Panc1 (cell line): Measurements from ENCODE around the gene PLAAT4. TPM values are rescaled to one million over a fixed set of nuclear protein-coding genes. Genes with fewer than 3 reads are reported as not detected.

Experiments
- ATAC-seq: fragments of 200-7000 bp; cut with Tn5 transposase; 2 replicates; pipeline ENCODE4 v1.9.1; 2020; ENCODE audit warnings: mild to moderate bottlenecking, moderate library complexity
- BruUV-seq: library from RNA; stranded (reverse); fragments of 400-500 nt; replicated peaks from 2 replicates; lab custom pipeline; 2021; lab: Mats Ljungman, UMichigan
- CTCF ChIA-PET: fragments of 300-600 bp; sonication (Branson Sonifier 250); formaldehyde crosslinking; loops from one replicate; lab custom pipeline; 2022; ENCODE audit warnings: antibody characterized with exemption; lab: Charles Lee
- POLR2A ChIA-PET: fragments of 300-600 bp; sonication (Branson Sonifier 250); formaldehyde crosslinking; loops from one replicate; lab custom pipeline; 2022; ENCODE audit warnings: antibody characterized with exemption; lab: Charles Lee
- DNase-seq: peaks from one replicate; pipeline ENCODE4 v3.0.0-alpha.2; 2010; ENCODE audit warnings: low read depth, low spot score
- H3K27ac ChIP-seq: 2 replicates; pipeline ENCODE4 v1.5.1; 2011; ENCODE audit warnings: mild to moderate bottlenecking, low read length, inconsistent platforms
- H3K27me3 ChIP-seq: fragments of 200-500 bp; sonication (Bioruptor generic); 2 replicates; pipeline ENCODE4 v1.6.0; 2014; ENCODE audit warnings: low read length, inconsistent platforms; ENCODE audit not compliant: control insufficient read depth, insufficient read depth
- H3K36me3 ChIP-seq: fragments of 200-500 bp; sonication (Bioruptor generic); 2 replicates; pipeline ENCODE4 v1.5.1; 2014; ENCODE audit warnings: inconsistent platforms, mild to moderate bottlenecking, low read length, moderate library complexity; ENCODE audit not compliant: control insufficient read depth, insufficient read depth
- H3K4me1 ChIP-seq: 2 replicates; pipeline ENCODE4 v1.5.1; 2011; ENCODE audit warnings: inconsistent platforms, mild to moderate bottlenecking, low read length, moderate library complexity; ENCODE audit not compliant: control insufficient read depth, insufficient read depth
- H3K4me3 ChIP-seq, 2 experiments: 2 replicates each; pipeline ENCODE4 v1.5.1; 2011 to 2012; ENCODE audit warnings: low read depth in 2 of 2, low read length in 2 of 2, mild to moderate bottlenecking in 2 of 2, inconsistent platforms in 1 of 2, moderate library complexity in 1 of 2
- H3K9me3 ChIP-seq: fragments of 200-500 bp; sonication (Bioruptor generic); 2 replicates; pipeline ENCODE4 v1.5.1; 2014; ENCODE audit warnings: low read depth, mild to moderate bottlenecking, inconsistent platforms, low read length, moderate library complexity; ENCODE audit not compliant: control insufficient read depth, insufficient read depth
- POLR2AphosphoS5 ChIP-seq: IDR thresholded peaks from 2 replicates; pipeline ENCODE4 v1.6.1; 2012; ENCODE audit warnings: mild to moderate bottlenecking, low read depth, low read length, moderate library complexity
- SIN3A ChIP-seq: IDR thresholded peaks from 2 replicates; pipeline ENCODE4 v1.6.1; 2012; ENCODE audit warnings: low read depth, mild to moderate bottlenecking, low read length, moderate library complexity, borderline replicate concordance; ENCODE audit not compliant: insufficient read depth
- TCF7L2 ChIP-seq: IDR thresholded peaks from 2 replicates; pipeline ENCODE4 v1.6.1; 2011; ENCODE audit warnings: mild to moderate bottlenecking, low read depth, low read length, inconsistent platforms
- in situ Hi-C: cut with HindIII; loops from 2 replicates; pipeline ENCODE4 v1.10.0; 2016; ENCODE audit warnings: low sequenced_read_pairs, low pct_unique_long_range_greater_than_20kb
- intact Hi-C: fragments of 100-400 bp; cut with micrococcal nuclease; formaldehyde crosslinking; loops from one replicate; pipeline ENCODE4 v1.10.0; 2022; ENCODE audit not compliant: unreplicated experiment
- total RNA-seq: library from RNA; stranded (reverse); gene quantifications from one replicate; pipeline ENCODE4 v1.2.1, GENCODE V29; 2021; ENCODE audit not compliant: unreplicated experiment
- TF ChIP-seq, protein P1 (sequence below): fragments of 450-650 bp; IDR thresholded peaks from 2 replicates; pipeline ENCODE4 v1.5.1; 2017; ENCODE audit warnings: mild to moderate bottlenecking
- TF ChIP-seq, protein P2 (sequence below), 2 experiments: IDR thresholded peaks; 2 replicates each; pipeline ENCODE4 v1.6.1; 2011 to 2012; ENCODE audit warnings: low read depth in 2 of 2, control low read depth in 1 of 2, low read length in 1 of 2, mild to moderate bottlenecking in 1 of 2, moderate library complexity in 1 of 2; ENCODE audit not compliant: insufficient read depth in 1 of 2

Gene PLAAT4
- total RNA-seq, 1 experiment from 2014 or later: 15.2 TPM

DNA sequence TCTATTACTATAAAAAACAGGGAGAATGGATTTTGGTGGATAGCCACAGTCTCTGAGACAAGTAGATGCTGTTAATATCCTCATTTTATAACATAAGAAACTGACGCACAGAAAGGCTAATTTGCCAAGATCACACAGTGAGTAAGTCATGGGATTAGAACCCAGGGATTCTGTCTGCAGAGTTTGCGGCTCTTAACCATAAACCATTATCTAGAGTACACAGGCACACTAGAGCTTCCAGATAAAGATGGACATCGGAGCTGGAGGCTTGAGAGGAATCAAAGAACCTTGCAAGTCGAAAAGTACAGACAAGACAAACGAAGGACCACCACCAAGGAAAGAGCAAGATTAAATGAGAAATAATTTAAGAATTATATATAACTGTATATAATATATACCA lies 19.5 kb upstream of the PLAAT4 start:
- ChIA-PET POLR2A (no interaction called here), CTCF (no interaction called here)
- H3K27me3 ChIP-seq: no peaks in the 10 kb centered on the region; the same call in 1 of the 2 replicates
- intact Hi-C loops: no loop called here
- H3K4me1 ChIP-seq: no peaks in the 10 kb centered on the region
- in situ Hi-C loops: no loop called here
- TF ChIP-seq TCF7L2: no peak
- TF ChIP-seq SIN3A: no peak
- no peak for TF ChIP-seq POLR2AphosphoS5
- TF ChIP-seq, protein P1, sequence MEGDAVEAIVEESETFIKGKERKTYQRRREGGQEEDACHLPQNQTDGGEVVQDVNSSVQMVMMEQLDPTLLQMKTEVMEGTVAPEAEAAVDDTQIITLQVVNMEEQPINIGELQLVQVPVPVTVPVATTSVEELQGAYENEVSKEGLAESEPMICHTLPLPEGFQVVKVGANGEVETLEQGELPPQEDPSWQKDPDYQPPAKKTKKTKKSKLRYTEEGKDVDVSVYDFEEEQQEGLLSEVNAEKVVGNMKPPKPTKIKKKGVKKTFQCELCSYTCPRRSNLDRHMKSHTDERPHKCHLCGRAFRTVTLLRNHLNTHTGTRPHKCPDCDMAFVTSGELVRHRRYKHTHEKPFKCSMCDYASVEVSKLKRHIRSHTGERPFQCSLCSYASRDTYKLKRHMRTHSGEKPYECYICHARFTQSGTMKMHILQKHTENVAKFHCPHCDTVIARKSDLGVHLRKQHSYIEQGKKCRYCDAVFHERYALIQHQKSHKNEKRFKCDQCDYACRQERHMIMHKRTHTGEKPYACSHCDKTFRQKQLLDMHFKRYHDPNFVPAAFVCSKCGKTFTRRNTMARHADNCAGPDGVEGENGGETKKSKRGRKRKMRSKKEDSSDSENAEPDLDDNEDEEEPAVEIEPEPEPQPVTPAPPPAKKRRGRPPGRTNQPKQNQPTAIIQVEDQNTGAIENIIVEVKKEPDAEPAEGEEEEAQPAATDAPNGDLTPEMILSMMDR: no peak
- TF ChIP-seq, protein P2, sequence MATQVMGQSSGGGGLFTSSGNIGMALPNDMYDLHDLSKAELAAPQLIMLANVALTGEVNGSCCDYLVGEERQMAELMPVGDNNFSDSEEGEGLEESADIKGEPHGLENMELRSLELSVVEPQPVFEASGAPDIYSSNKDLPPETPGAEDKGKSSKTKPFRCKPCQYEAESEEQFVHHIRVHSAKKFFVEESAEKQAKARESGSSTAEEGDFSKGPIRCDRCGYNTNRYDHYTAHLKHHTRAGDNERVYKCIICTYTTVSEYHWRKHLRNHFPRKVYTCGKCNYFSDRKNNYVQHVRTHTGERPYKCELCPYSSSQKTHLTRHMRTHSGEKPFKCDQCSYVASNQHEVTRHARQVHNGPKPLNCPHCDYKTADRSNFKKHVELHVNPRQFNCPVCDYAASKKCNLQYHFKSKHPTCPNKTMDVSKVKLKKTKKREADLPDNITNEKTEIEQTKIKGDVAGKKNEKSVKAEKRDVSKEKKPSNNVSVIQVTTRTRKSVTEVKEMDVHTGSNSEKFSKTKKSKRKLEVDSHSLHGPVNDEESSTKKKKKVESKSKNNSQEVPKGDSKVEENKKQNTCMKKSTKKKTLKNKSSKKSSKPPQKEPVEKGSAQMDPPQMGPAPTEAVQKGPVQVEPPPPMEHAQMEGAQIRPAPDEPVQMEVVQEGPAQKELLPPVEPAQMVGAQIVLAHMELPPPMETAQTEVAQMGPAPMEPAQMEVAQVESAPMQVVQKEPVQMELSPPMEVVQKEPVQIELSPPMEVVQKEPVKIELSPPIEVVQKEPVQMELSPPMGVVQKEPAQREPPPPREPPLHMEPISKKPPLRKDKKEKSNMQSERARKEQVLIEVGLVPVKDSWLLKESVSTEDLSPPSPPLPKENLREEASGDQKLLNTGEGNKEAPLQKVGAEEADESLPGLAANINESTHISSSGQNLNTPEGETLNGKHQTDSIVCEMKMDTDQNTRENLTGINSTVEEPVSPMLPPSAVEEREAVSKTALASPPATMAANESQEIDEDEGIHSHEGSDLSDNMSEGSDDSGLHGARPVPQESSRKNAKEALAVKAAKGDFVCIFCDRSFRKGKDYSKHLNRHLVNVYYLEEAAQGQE (IDR thresholded peaks at IDR 0.05; ENCODE audit: insufficient read depth in 1 of 2, low read depth in 2 of 2, low read length in 1 of 2): no peak
- DNase-seq (no peak), ATAC-seq (no peak)
- no peak overlapping the region for H3K4me3 ChIP-seq
- no peaks in the 10 kb centered on the region for H3K9me3 ChIP-seq
- H3K36me3 ChIP-seq: no peaks in the 10 kb centered on the region
- no TSS peak for BruUV-seq
- H3K27ac ChIP-seq: no peak overlapping the region

DNA sequence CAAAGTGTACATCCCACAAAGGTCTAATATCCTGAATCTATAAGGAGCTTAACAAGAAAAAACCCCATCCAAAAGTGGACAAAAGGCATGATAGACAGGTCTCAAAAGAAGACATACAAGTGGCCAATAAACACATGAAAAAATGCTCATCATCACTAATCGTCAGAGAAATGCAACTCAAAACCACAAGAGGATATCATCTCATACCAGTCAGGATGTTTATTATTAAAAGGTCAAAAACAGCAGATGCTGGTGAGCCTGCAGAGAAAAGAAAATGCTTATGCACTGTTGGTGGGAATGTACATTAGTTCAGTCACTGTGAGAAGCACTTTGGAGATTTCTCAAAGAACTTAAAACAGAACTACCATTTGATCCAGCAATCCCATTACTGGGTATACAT lies 18.1 kb upstream of the PLAAT4 start:
- peaks cover 2% of the 10 kb centered on the region; the same call in 1 of the 2 replicates for H3K27me3 ChIP-seq
- H3K9me3 ChIP-seq: no peaks in the 10 kb centered on the region; the same call in 1 of the 2 replicates
- intact Hi-C loops (no loop called here), in situ Hi-C loops (no loop called here)
- ChIA-PET CTCF (no interaction called here), POLR2A (no interaction called here)
- no peaks in the 10 kb centered on the region for H3K36me3 ChIP-seq
- H3K4me1 ChIP-seq: no peaks in the 10 kb centered on the region
- H3K27ac ChIP-seq: no peak overlapping the region
- H3K4me3 ChIP-seq: no peak overlapping the region
- TF ChIP-seq, protein P1: no peak
- no peak for TF ChIP-seq TCF7L2
- BruUV-seq: no TSS peak
- ATAC-seq: no peak
- no peak for DNase-seq
